HCT116 (cell line): ENCODE measurements around the gene PRR36. TPM values are rescaled to one million over a fixed set of nuclear protein-coding genes. Genes with fewer than 3 reads are reported as not detected.
"Not testable (repeated sequence)": the region's sequence is repeated elsewhere in the genome, so short reads cannot be mapped to it uniquely, and the experiment has no call there.

Experiments used
- ATAC-seq: fragments of 200-7000 bp; cut with Tn5 transposase; 2 replicates; pipeline ENCODE4 v1.9.1; 2020; ENCODE audit warnings: mild to moderate bottlenecking, moderate library complexity
- BruUV-seq: library from RNA; stranded (reverse); fragments of 400-500 nt; replicated peaks from 2 replicates; lab custom pipeline; 2021; lab: Mats Ljungman, UMichigan
- CTCF ChIA-PET: fragments of 300-600 bp; sonication (Branson Sonifier 250); formaldehyde crosslinking; loops from one replicate; lab custom pipeline; 2021; ENCODE audit warnings: antibody characterized with exemption; lab: Charles Lee
- POLR2A ChIA-PET: fragments of 300-600, 350-600 bp; sonication (Branson Sonifier 250); formaldehyde crosslinking; loops from one replicate; lab custom pipeline; 2021; ENCODE audit warnings: antibody characterized with exemption; lab: Charles Lee
- RAD21 ChIA-PET, 2 experiments: fragments of 300-600 bp; sonication (Branson Sonifier 250); formaldehyde crosslinking; loops; one replicate each; lab custom pipeline; 2023; ENCODE audit warnings: low total read pairs in 2 of 2; ENCODE audit not compliant: uncharacterized antibody in 2 of 2, unreplicated experiment in 2 of 2, low non-redundant PET in 1 of 2; lab: Charles Lee
- DNase-seq: peaks from one replicate; pipeline ENCODE4 v3.0.0-alpha.2; 2010; ENCODE audit warnings: low read depth, low spot score
- H2AFZ ChIP-seq: fragments of 200-600 bp; shearing (Covaris generic), sonication (generic); 2 replicates; pipeline ENCODE4 v1.6.1; 2017; ENCODE audit warnings: low read depth, mixed run types, mixed read lengths, antibody characterized with exemption, low read length; ENCODE audit not compliant: poor library complexity, severe bottlenecking
- H3K27ac ChIP-seq: 2 replicates; pipeline ENCODE4 v1.5.1; 2012; ENCODE audit warnings: low read depth, low read length
- H3K27me3 ChIP-seq: fragments of 200-600 bp; sonication (generic); 2 replicates; pipeline ENCODE4 v1.6.1; 2016; ENCODE audit warnings: mixed run types, low read length, mixed read lengths; ENCODE audit not compliant: insufficient read depth
- H3K36me3 ChIP-seq, 2 experiments: fragments of 200-500 bp in 1 of 2; fragments of 200-600 bp in 1 of 2; sonication (Bioruptor generic) in 1 of 2; sonication (generic) in 1 of 2; 2 replicates each; pipeline versions ENCODE4 v1.5.1 to v1.6.1; 2014 to 2016; ENCODE audit warnings: low read length in 2 of 2, inconsistent platforms in 1 of 2, mixed read lengths in 1 of 2, mixed run types in 1 of 2; ENCODE audit not compliant: insufficient read depth in 2 of 2, control insufficient read depth in 1 of 2
- H3K4me1 ChIP-seq, 2 experiments: fragments of 200-600 bp in 1 of 2; sonication (generic) in 1 of 2; 2 replicates each; pipeline versions ENCODE4 v1.5.1 to v1.6.1; 2012 to 2017; ENCODE audit warnings: low read length in 2 of 2, inconsistent platforms in 1 of 2, mild to moderate bottlenecking in 1 of 2, mixed read lengths in 1 of 2, mixed run types in 1 of 2, moderate library complexity in 1 of 2; ENCODE audit not compliant: insufficient read depth in 2 of 2, control insufficient read depth in 1 of 2
- H3K4me2 ChIP-seq: fragments of 200-600 bp; sonication (generic); 2 replicates; pipeline ENCODE4 v1.6.1; 2017; ENCODE audit warnings: mixed run types, low read length, mixed read lengths
- H3K4me3 ChIP-seq, 2 experiments: fragments of 200-600 bp in 1 of 2; sonication (generic) in 1 of 2; replicated peaks in 1 of 2; 2 replicates each; pipeline ENCODE4 v1.5.1; 2011 to 2016; ENCODE audit warnings: low read length in 2 of 2, control low read depth in 1 of 2, low read depth in 1 of 2, mild to moderate bottlenecking in 1 of 2, mixed read lengths in 1 of 2, mixed run types in 1 of 2
- H3K79me2 ChIP-seq: fragments of 200-600 bp; sonication (generic); 2 replicates; pipeline ENCODE4 v1.6.1; 2017; ENCODE audit warnings: mild to moderate bottlenecking, mixed run types, low read length, moderate library complexity, mixed read lengths; ENCODE audit not compliant: insufficient read depth
- H3K9ac ChIP-seq: fragments of 200-600 bp; sonication (generic); 2 replicates; pipeline ENCODE4 v1.6.1; 2016; ENCODE audit warnings: low read length, mixed read lengths
- H3K9me2 ChIP-seq: fragments of 200-600 bp; sonication (generic), shearing (Covaris generic); 2 replicates; pipeline ENCODE4 v1.6.1; 2017; ENCODE audit warnings: mixed run types, mild to moderate bottlenecking, moderate library complexity; ENCODE audit not compliant: insufficient read depth
- H3K9me3 ChIP-seq, 2 experiments: fragments of 200-500 bp in 1 of 2; fragments of 200-600 bp in 1 of 2; sonication (Bioruptor generic) in 1 of 2; sonication (generic) in 1 of 2; 2 replicates each; pipeline ENCODE4 v1.6.1; 2014 to 2017; ENCODE audit warnings: low read length in 2 of 2, mixed read lengths in 2 of 2, inconsistent platforms in 1 of 2, low read depth in 1 of 2, mild to moderate bottlenecking in 1 of 2, mixed run types in 1 of 2, moderate library complexity in 1 of 2; ENCODE audit not compliant: control insufficient read depth in 1 of 2, insufficient read depth in 1 of 2
- H4K20me1 ChIP-seq: fragments of 200-600 bp; sonication (generic), shearing (Covaris generic); 2 replicates; pipeline ENCODE4 v1.6.1; 2017; ENCODE audit warnings: mixed run types, mild to moderate bottlenecking, moderate library complexity; ENCODE audit not compliant: insufficient read depth
- ELF1 ChIP-seq: IDR thresholded peaks from 2 replicates; pipeline ENCODE4 v1.6.1; 2012; ENCODE audit warnings: low read depth, borderline replicate concordance
- EZH2phosphoT487 ChIP-seq: fragments of 200-600 bp; IDR thresholded peaks from 2 replicates; pipeline ENCODE4 v1.6.1; 2018; ENCODE audit warnings: antibody characterized with exemption, borderline replicate concordance
- FOSL1 ChIP-seq: IDR thresholded peaks from 2 replicates; pipeline ENCODE4 v1.6.1; 2012; ENCODE audit warnings: low read depth
- JUND ChIP-seq: IDR thresholded peaks from 2 replicates; pipeline ENCODE4 v1.6.1; 2012
- POLR2A ChIP-seq: IDR thresholded peaks from 2 replicates; pipeline ENCODE4 v1.7.0; 2011; ENCODE audit warnings: borderline replicate concordance; ENCODE audit not compliant: insufficient read depth, insufficient read length; ENCODE audit errors: extremely low read depth
- RAD21 ChIP-seq: IDR thresholded peaks from 2 replicates; pipeline ENCODE4 v1.6.1; 2012; ENCODE audit warnings: low read depth, mild to moderate bottlenecking
- SP1 ChIP-seq: IDR thresholded peaks from 2 replicates; pipeline ENCODE4 v1.6.1; 2012; ENCODE audit warnings: low read depth
- YY1 ChIP-seq: IDR thresholded peaks from 2 replicates; pipeline ENCODE4 v1.6.1; 2011; ENCODE audit warnings: low read length, low read depth, moderate library complexity, mild to moderate bottlenecking; ENCODE audit not compliant: insufficient replicate concordance; ENCODE audit errors: extremely low read depth
- ZFX ChIP-seq: fragments of 450-650 bp; IDR thresholded peaks from 2 replicates; pipeline ENCODE4 v1.6.1; 2017
- ZNF274 ChIP-seq: fragments of 200-500 bp; sonication (Bioruptor generic); IDR thresholded peaks from 2 replicates; pipeline ENCODE4 v1.6.1; 2014; ENCODE audit warnings: mild to moderate bottlenecking, low read depth, low read length, inconsistent platforms
- intact Hi-C: fragments of 100-400 bp; cut with micrococcal nuclease; formaldehyde crosslinking; loops from 2 replicates; pipeline ENCODE4 v1.10.0; 2022
- total RNA-seq: library from RNA; stranded (reverse); gene quantifications from one replicate; pipeline ENCODE4 v1.2.1, GENCODE V29; 2021; ENCODE audit not compliant: unreplicated experiment
- TF ChIP-seq, protein P1 (sequence below): IDR thresholded peaks from 2 replicates; pipeline ENCODE4 v1.6.1; 2011; ENCODE audit warnings: mild to moderate bottlenecking, low read length, moderate library complexity; ENCODE audit not compliant: insufficient replicate concordance; ENCODE audit errors: extremely low read depth
- TF ChIP-seq, protein P2 (sequence below): IDR thresholded peaks from 2 replicates; pipeline ENCODE4 v1.6.1; 2012

Gene PRR36
- total RNA-seq, 1 experiment from 2014 or later: 7.5 TPM

DNA sequence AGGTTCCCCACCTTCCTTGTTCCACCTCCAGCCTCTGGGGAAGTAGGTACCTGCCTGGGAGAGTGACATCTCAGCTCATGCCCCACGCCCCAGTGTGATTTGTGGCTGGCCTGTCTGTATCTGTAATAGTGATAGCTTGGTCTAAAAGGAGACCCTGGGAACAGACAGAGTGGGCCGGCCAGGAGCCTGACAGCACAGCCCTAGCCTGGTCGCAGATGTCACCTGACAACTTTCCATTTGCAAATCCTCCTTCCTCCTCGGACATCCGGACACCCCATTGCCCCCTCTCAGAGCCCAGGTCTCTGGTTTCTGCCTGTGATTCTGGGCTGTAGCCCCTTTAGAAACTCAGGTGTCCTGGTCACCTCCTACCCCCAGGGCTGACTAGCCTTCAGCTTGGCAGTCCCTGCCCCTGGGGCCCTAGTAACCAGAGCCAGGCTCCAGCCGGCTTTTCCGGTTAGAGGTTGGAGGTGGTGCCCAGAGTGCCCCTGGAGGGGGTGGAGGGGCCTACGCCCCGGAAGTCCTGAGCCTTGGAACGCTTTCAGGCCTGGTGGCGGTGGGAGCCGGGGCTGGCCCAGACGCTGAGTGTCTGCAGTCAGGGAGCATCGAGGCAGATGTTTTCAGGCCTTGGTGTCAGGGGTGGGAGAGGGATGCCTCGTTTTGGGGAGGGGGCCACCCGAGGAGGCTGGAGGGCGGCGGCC lies 20.6 kb upstream of the PRR36 start:
- no TSS peak for BruUV-seq
- ATAC-seq (peak; percentile 42; the same call in 1 of the 2 replicates), DNase-seq (no peak)
- Histone ChIP-seq H3K9me3 (no peaks in the 10 kb centered on the region), H3K27me3 (no peaks in the 10 kb centered on the region), H4K20me1 (no peaks in the 10 kb centered on the region), H3K9me2 (no peaks in the 10 kb centered on the region), H3K4me3 (no peak overlapping the region), H3K4me1 (peaks cover 0 to 3% of the 10 kb centered on the region in 2 experiments; a peak in 1 of 4 replicates), H3K4me2 (no peak overlapping the region), H2AFZ (no peak overlapping the region), H3K79me2 (peaks cover 32% of the 10 kb centered on the region), H3K36me3 (peaks cover 0 to 9% of the 10 kb centered on the region in 2 experiments; a peak in 2 of 4 replicates), H3K27ac (no peak overlapping the region), H3K9ac (no peak overlapping the region)
- intact Hi-C loops: no loop called here
- POLR2A ChIA-PET: no interaction called here
- RAD21 ChIA-PET: no interaction called here
- CTCF ChIA-PET: no interaction called here
- TF ChIP-seq RAD21 (no peak), POLR2A (no peak), ZNF274 (no peak), YY1 (no peak), JUND (no peak), EZH2phosphoT487 (no peak), ZFX (no peak), FOSL1 (no peak), SP1 (no peak), ELF1 (no peak)
- TF ChIP-seq, protein P1, sequence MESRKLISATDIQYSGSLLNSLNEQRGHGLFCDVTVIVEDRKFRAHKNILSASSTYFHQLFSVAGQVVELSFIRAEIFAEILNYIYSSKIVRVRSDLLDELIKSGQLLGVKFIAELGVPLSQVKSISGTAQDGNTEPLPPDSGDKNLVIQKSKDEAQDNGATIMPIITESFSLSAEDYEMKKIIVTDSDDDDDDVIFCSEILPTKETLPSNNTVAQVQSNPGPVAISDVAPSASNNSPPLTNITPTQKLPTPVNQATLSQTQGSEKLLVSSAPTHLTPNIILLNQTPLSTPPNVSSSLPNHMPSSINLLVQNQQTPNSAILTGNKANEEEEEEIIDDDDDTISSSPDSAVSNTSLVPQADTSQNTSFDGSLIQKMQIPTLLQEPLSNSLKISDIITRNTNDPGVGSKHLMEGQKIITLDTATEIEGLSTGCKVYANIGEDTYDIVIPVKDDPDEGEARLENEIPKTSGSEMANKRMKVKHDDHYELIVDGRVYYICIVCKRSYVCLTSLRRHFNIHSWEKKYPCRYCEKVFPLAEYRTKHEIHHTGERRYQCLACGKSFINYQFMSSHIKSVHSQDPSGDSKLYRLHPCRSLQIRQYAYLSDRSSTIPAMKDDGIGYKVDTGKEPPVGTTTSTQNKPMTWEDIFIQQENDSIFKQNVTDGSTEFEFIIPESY: no peak
- TF ChIP-seq, protein P2, sequence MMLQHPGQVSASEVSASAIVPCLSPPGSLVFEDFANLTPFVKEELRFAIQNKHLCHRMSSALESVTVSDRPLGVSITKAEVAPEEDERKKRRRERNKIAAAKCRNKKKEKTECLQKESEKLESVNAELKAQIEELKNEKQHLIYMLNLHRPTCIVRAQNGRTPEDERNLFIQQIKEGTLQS: no peak

DNA sequence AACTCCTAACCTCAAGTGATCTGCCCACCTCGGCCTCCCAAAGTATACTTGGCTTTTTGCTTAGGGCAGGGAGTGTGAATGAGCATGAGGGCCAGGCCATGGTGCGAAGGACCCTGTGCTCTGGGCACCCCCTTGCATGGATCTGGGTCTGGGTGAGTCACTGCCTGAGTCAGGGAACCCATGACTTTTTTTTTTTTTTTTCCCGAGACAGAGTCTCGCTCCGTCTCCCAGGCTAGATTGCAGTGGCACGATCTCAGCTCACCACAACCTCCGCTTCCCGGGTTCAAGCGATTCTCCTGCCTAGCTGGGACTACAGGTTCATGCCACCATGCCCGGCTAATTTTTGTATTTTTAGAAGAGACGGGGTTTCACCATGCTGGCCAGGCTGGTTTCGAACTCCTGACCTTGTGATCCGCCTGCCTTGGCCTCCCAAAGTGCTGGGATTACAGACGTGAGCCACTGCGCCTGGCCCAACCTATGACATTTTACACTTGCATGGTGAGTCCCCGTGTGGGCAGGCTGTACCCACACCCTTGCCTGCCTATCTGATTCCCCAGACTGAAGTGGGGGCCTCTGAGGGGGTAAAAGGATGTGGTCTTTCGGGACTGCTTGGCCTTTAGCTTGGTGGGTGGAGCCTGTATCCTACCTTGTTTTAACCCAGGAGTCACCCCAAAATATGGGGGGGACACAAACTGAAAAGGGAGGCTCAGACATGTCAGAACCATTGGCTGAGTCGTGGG lies 19.3 kb upstream of the PRR36 start:
- BruUV-seq, H3K9me3 ChIP-seq, H2AFZ ChIP-seq, H3K36me3 ChIP-seq, H3K9ac ChIP-seq, H3K27ac ChIP-seq, POLR2A ChIA-PET, H3K4me3 ChIP-seq, H3K27me3 ChIP-seq, H3K4me2 ChIP-seq, intact Hi-C loops, CTCF ChIA-PET, DNase-seq, H4K20me1 ChIP-seq, RAD21 ChIA-PET, H3K9me2 ChIP-seq, ATAC-seq: not testable (repeated sequence)
- H3K79me2 ChIP-seq: peaks cover 42% of the 10 kb centered on the region
- H3K4me1 ChIP-seq: peaks cover 0 to 13% of the 10 kb centered on the region in 2 experiments; a peak in 2 of 4 replicates
